Breast epithelium (tissue), 3 donors: ENCODE measurements around the gene SPRYD7.

Source experiments
- POLR2A ChIP-seq: fragments of 450-650 bp; IDR thresholded peaks from one replicate; pipeline ENCODE4 v1.6.1; 2016; ENCODE audit warnings: antibody characterized with exemption, mild to moderate bottlenecking, moderate library complexity
- TF ChIP-seq, protein P1 (sequence below), 3 donors: fragments of 450-650 bp; IDR thresholded peaks; one replicate each; pipeline ENCODE4 v1.5.1; 2016 to 2017; ENCODE audit warnings: antibody characterized with exemption in 3 of 3, mild to moderate bottlenecking in 3 of 3, moderate library complexity in 3 of 3

- TF ChIP-seq, protein P1, sequence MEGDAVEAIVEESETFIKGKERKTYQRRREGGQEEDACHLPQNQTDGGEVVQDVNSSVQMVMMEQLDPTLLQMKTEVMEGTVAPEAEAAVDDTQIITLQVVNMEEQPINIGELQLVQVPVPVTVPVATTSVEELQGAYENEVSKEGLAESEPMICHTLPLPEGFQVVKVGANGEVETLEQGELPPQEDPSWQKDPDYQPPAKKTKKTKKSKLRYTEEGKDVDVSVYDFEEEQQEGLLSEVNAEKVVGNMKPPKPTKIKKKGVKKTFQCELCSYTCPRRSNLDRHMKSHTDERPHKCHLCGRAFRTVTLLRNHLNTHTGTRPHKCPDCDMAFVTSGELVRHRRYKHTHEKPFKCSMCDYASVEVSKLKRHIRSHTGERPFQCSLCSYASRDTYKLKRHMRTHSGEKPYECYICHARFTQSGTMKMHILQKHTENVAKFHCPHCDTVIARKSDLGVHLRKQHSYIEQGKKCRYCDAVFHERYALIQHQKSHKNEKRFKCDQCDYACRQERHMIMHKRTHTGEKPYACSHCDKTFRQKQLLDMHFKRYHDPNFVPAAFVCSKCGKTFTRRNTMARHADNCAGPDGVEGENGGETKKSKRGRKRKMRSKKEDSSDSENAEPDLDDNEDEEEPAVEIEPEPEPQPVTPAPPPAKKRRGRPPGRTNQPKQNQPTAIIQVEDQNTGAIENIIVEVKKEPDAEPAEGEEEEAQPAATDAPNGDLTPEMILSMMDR (IDR thresholded peaks at IDR 0.05) = no peak
- no peak for TF ChIP-seq POLR2A
These were observed 781 bp upstream of the SPRYD7 start for GRCh38 chr13:49936968-49937273.
